Epithelial cell of esophagus (primary cell): ENCODE data around the gene IL2RA.
A peak's percentile ranks its signal among the peaks of the same experiment; 100 is the strongest.

Source experiments
- DNase-seq: peaks from one replicate; pipeline ENCODE4 v3.0.0; 2010; ENCODE audit warnings: low read depth
- H3K4me3 ChIP-seq: 2 replicates; pipeline ENCODE4 v1.5.1; 2011; ENCODE audit warnings: mild to moderate bottlenecking, low read length, control low read depth
- TF ChIP-seq, protein P1 (sequence below): IDR thresholded peaks from 2 replicates; pipeline ENCODE4 v1.5.1; 2011; ENCODE audit warnings: low read depth, mild to moderate bottlenecking, low read length, control low read depth, inconsistent platforms; ENCODE audit not compliant: insufficient read depth; ENCODE audit errors: missing control alignments

The IL2RA gene

DNA sequence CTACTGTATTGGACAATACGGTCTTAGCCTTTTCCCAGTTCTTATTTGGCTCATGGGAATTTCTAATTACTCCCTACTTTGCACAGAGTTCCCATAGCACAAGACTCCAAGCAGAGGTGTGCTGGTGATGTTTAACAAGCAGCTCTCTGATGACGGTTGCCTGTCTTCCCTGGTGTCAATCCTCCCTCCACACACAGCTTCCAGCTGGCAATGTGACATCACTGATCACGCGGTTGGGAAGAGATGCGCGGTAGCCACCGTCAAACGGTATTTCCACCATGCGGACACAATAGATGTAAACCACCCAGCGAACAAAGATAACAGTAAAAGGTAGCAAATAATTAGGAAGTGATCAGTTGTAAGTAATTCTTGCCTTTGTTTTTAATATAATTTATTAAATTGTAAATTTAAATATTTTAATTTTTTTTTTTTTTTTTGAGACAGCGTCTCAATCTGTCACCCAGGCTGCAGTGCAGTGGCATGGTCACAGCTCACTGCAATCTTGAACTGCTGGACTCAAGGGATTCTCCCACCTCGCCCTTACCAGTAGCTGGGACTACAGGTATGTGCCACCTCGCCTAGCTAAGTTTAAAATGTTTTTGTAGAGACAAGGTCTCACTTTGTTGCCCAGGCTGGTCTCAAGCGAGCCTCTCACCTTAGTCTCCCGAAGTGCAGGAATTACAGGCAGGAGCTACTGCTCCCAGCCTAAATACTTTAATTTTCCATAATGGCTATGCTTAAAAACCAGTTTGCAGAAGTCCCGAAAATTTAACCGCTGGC is 48.6 kb downstream of the IL2RA start:
- TF ChIP-seq, protein P1, sequence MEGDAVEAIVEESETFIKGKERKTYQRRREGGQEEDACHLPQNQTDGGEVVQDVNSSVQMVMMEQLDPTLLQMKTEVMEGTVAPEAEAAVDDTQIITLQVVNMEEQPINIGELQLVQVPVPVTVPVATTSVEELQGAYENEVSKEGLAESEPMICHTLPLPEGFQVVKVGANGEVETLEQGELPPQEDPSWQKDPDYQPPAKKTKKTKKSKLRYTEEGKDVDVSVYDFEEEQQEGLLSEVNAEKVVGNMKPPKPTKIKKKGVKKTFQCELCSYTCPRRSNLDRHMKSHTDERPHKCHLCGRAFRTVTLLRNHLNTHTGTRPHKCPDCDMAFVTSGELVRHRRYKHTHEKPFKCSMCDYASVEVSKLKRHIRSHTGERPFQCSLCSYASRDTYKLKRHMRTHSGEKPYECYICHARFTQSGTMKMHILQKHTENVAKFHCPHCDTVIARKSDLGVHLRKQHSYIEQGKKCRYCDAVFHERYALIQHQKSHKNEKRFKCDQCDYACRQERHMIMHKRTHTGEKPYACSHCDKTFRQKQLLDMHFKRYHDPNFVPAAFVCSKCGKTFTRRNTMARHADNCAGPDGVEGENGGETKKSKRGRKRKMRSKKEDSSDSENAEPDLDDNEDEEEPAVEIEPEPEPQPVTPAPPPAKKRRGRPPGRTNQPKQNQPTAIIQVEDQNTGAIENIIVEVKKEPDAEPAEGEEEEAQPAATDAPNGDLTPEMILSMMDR, result no peak
- no peak for DNase-seq

DNA sequence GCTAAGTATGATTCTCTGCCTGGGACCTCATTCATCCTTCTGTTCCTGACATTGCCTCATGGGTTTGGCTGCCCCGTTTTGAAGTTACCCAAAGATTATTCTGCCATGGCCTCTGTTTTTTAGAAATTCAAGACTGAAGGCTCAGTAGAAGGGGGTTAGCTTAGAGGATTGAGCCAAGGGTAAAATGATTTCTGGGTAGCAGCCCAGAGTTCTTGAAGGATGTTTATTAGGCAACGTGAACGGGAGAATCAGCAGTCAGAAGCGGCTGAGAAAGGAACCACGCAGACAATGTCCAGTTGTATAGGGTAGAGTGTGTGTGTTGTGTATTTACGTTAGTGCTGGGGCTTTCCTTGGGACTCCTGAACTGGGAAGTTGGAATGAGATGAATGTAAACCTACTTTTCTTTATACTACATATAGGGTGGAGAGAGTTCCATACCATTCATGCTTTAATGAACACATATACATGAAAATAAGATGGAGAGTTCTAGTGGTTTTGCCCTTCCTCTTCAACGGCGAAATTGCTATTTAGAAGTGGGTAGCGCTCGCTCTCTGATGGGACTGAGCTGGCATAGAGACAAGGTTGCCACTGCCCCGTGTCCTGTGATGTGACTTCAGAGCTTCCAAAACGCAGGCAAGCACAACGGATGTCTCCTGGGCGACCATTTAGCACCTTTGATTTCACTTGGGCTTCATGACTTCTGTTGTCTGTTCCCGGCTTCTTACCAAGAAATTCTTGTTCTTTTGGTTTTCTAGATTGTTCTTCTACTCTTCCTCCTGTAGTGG is 49.9 kb downstream of the IL2RA start:
- TF ChIP-seq, protein P1, result no peak
- no peak overlapping the region for H3K4me3 ChIP-seq
- no peak for DNase-seq

More for the DNA sequence above, 48.6 kb downstream of the IL2RA start:
- no peak overlapping the region for H3K4me3 ChIP-seq

DNA sequence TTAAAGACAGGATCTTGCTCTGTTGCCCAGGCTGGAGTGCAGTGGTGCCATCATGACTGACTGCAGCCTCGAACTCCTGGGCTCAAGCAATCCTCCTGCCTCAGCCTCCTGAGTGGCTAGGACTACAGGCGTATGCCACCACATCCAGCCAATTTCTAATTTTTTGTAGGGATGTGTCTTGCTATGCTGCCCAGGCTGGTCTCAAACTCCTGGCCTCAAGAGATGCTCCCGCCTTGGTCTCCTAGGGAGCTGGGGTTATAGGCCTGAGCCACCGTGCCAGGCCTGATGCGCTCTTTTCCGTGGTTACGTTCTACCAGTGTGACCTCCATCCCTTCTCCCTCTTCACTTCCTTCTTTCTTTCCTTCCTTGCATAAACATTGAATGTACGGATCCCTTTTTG is 50.6 kb downstream of the IL2RA start:
- H3K4me3 ChIP-seq, result no peak overlapping the region
- TF ChIP-seq, protein P1, result no peak
- DNase-seq, result no peak

DNA sequence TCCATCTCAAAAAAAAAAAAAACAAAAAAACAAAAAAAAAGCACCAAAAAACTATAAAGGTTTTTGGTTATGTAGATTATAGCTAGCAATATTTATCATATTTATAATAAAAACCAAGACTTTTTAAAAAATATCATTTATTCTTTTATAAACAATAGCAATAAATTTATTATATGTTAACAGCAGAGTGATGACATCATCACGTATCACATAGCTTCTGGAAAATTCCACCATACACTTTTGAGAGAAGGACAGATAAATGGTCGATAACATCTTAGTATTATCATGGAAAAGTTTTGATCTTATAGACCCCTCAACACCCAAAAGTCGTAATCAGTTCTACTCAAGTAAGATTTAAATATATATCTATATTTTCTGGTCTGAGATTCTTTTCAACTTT is 51.6 kb downstream of the IL2RA start:
- TF ChIP-seq, protein P1, result no peak
- H3K4me3 ChIP-seq, result no peak overlapping the region
- DNase-seq, result no peak

DNA sequence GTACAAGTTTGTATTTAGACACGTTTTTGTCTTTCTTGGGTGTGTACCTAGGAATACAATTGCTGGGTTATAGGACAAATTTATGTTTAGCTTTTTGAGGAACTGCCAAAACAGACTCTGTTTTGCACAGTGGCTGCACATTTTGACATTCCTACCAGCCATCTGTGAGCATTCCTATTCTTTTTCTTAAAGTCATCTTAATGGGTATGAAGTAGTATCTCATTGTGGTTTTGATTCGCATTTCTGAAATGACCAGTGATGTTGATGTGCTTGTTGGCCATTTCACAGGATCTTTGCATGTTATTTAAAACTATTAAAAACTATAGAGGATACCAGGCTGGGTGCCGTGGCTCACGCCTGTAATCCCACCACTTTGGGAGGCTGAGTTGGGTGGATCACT is 52.2 kb downstream of the IL2RA start:
- no peak for DNase-seq
- no peak overlapping the region for H3K4me3 ChIP-seq
- TF ChIP-seq, protein P1, result no peak

DNA sequence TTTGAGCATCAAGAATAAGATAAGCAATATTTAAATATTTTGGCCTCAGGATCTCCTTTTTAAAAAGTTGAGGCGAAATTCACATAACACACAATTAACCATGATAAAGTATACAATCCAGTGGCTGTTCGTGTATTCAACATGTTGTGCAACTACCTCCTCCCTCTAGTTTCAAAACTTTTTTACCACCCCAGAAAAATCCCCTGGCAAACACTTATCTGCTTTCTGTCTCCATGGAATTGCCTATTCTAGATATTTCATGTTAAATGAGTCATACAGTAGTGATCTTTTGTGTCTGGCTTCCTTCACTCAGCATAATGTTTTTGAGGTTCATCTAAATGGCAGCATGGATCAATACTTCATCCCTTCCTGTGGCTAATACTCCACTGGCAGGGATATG is 53.0 kb downstream of the IL2RA start:
- TF ChIP-seq, protein P1, result no peak
- DNase-seq, result peak; percentile 12
- H3K4me3 ChIP-seq, result no peak overlapping the region
